Measurements from ENCODE around the gene ATXN7. TPM values are rescaled to one million over a fixed set of nuclear protein-coding genes. Genes with fewer than 3 reads are reported as not detected.

ATXN7 gene
- total and polyA plus RNA-seq, 10 of the 15 experiments (the other 5 are each of a cell fraction or from before 2014, with no cell fraction given): 0.83 to 24.6 (median 8.5) TPM

DNA sequence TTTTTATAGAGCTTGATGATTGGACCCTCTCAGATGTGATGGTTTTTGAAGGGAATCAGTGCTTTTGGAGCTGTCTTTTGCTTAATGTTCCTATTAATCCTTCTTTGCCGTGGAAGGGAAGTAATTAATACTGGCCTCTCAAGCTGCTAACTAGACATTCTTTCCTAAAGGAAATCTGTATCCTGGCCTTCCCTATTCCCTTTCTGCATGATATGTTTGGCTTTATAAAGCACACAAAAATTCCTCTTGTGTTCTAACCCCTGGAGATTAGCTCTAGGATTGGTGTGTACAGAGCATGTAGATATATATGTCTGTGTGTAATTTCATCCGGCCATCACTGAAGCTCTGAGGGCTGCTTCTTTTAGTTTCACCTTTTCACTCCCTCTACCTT is 6.9 kb downstream of the ATXN7 start:
- intact Hi-C loops (cut with micrococcal nuclease; ENCODE audit: unreplicated experiment): no loop called here
- POLR2A ChIA-PET: no interaction called here
- Histone ChIP-seq H3K79me2 (ENCODE audit: control insufficient read depth, insufficient read depth, low read length) (peaks cover 57% of the 10 kb centered on the region), H3K4me3 (no peak overlapping the region), H3K27me3 (replicated peaks in 1 of 2; ENCODE audit: control insufficient read depth in 2 of 2, insufficient read depth in 2 of 2, low read length in 1 of 2) (no peaks in the 10 kb centered on the region), H2AFZ (ENCODE audit: control insufficient read depth, low read depth, low read length) (no peak overlapping the region), H3K27ac (ENCODE audit: control insufficient read depth, insufficient read depth) (no peak overlapping the region; the same call in 1 of the 2 replicates), H3K36me3 (ENCODE audit: control insufficient read depth in 2 of 2, insufficient read depth in 2 of 2, low read length in 1 of 2) (no peaks in the 10 kb centered on the region), H4K20me1 (ENCODE audit: control insufficient read depth, insufficient read depth) (no peaks in the 10 kb centered on the region; the same call in 1 of the 2 replicates), H3K4me2 (ENCODE audit: control insufficient read depth, insufficient read depth) (peak overlapping the region; percentile 42), H3K9me3 (replicated peaks; ENCODE audit: control insufficient read depth, insufficient read depth, low read length) (no peaks in the 10 kb centered on the region), H3K9ac (ENCODE audit: control insufficient read depth, insufficient read depth, low read length) (no peak overlapping the region), H3K4me1 (ENCODE audit: control insufficient read depth, insufficient read depth, low read length) (peaks cover 4% of the 10 kb centered on the region; the same call in 1 of the 2 replicates)
- CTCF ChIA-PET: interaction anchor here (0.9 to 1.4 kb wide), 5 partner anchors 9 to 123 kb away, joined by 3 to 4 read pairs (median 3); no protein-coding TSS in a partner anchor
- ATAC-seq (0 out of 3 replicates have a peak, but pooled peaks have one; percentile 7), DNase-seq (ENCODE audit: low read depth, low spot score) (no peak), FAIRE-seq (no peak)
- SMC1A ChIA-PET (ENCODE audit: uncharacterized antibody, unreplicated experiment): interaction anchor here (0.8 to 1.5 kb wide), 6 partner anchors 9 to 108 kb away, joined by 3 to 5 read pairs (median 3); no protein-coding TSS in a partner anchor
- RAD21 ChIA-PET (ENCODE audit: unreplicated experiment): no interaction called here
- BruUV-seq (replicated peaks): no TSS peak
- no peak for TF ChIP-seq ZNF622 (IDR thresholded peaks at IDR 0.05)
- 49% methylated on average over 2 of the region's 2 CpGs for WGBS (ENCODE audit: insufficient coverage, insufficient replicate concordance, low lambda C conversion rate, missing lambda C conversion rate)
- in situ Hi-C loops (cut with MboI): no loop called here

DNA sequence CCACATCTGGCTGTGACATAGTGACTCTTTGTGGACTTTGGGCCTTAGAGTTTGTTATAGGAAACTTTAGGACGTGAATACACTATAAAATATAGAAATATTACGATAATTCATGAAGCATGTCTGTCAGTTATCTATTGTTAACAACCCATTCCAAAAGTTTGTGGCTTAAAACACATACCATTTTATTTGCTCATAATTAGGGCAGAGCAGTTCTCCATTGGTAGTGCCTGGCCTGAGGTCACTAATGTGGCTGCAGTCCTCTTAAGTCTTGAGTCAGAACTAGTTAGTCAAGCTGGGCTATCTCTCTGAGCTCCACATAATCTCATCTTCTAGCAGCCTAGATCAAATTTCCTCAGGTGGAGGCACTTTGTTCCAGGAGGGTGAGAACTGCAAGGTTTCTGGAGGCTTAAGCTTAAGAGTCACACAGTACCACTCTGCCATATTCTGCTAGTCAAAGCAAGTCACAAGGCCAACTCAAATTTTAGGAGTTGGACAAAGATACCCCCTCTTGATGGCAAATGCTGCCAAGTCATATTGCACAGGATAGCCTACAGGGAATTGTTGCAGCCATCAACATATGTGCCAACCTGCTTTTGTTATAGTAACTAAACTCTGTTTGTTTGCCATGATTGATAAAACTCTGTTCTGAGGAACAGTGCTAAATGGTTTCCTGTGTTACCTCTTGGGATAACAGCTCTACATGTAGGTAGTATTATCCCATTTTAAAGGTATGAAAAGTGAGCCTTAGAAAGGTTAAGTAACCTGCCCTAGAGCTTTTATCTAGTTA is 8.7 kb downstream of the ATXN7 start:
- ChIA-PET POLR2A (interaction anchor here (1.0 kb wide), 1 partner anchor 9 kb away, joined by 9 read pairs; no protein-coding TSS in a partner anchor), CTCF (interaction anchor here (1.1 to 1.2 kb wide), 2 partner anchors 12 to 23 kb away, joined by 3 read pairs; no protein-coding TSS in a partner anchor), SMC1A (ENCODE audit: uncharacterized antibody, unreplicated experiment) (interaction anchor here (0.7 to 1.4 kb wide), 4 partner anchors 10 to 63 kb away, joined by 3 to 4 read pairs (median 4); no protein-coding TSS in a partner anchor), RAD21 (ENCODE audit: unreplicated experiment) (no interaction called here)
- no peak overlapping the region for H3K27ac ChIP-seq (ENCODE audit: control insufficient read depth, insufficient read depth)
- DNase-seq (ENCODE audit: low read depth, low spot score) (no peak), FAIRE-seq (no peak), ATAC-seq (peak; percentile 28; the same call in 2 of the 3 replicates)
- no peaks in the 10 kb centered on the region for H3K9me3 ChIP-seq (replicated peaks; ENCODE audit: control insufficient read depth, insufficient read depth, low read length)
- H3K79me2 ChIP-seq (ENCODE audit: control insufficient read depth, insufficient read depth, low read length): peaks cover 52% of the 10 kb centered on the region
- WGBS (ENCODE audit: insufficient coverage, insufficient replicate concordance, low lambda C conversion rate, missing lambda C conversion rate): 98% methylated on average over 2 of the region's 2 CpGs
- H3K9ac ChIP-seq (ENCODE audit: control insufficient read depth, insufficient read depth, low read length): no peak overlapping the region
- in situ Hi-C loops (cut with MboI): no loop called here
- H3K4me3 ChIP-seq: no peak overlapping the region
- BruUV-seq (replicated peaks): no TSS peak
- H3K36me3 ChIP-seq (ENCODE audit: control insufficient read depth in 2 of 2, insufficient read depth in 2 of 2, low read length in 1 of 2): no peaks in the 10 kb centered on the region
- intact Hi-C loops (cut with micrococcal nuclease; ENCODE audit: unreplicated experiment): no loop called here
- H2AFZ ChIP-seq (ENCODE audit: control insufficient read depth, low read depth, low read length): no peak overlapping the region
- no peaks in the 10 kb centered on the region for H3K27me3 ChIP-seq (replicated peaks in 1 of 2; ENCODE audit: control insufficient read depth in 2 of 2, insufficient read depth in 2 of 2, low read length in 1 of 2)
- H3K4me2 ChIP-seq (ENCODE audit: control insufficient read depth, insufficient read depth): no peak overlapping the region
- peaks cover 4% of the 10 kb centered on the region; the same call in 1 of the 2 replicates for H3K4me1 ChIP-seq (ENCODE audit: control insufficient read depth, insufficient read depth, low read length)
- TF ChIP-seq ETV6 (conservative IDR thresholded peaks at IDR 0.05 in 1 of 2, IDR thresholded peaks at IDR 0.05 in 1 of 2; ENCODE audit: borderline replicate concordance in 1 of 2, low read depth in 1 of 2) (peak in 1 of 2 experiments; percentile 73; a peak in 1 of 4 replicates), MAX (IDR thresholded peaks at IDR 0.05; ENCODE audit: low read depth, low read length) (no peak)
- no peaks in the 10 kb centered on the region; the same call in 1 of the 2 replicates for H4K20me1 ChIP-seq (ENCODE audit: control insufficient read depth, insufficient read depth)

All from GM12878 (cell line).